ENCODE data around the gene BPHL. TPM values are rescaled to one million over a fixed set of nuclear protein-coding genes. Genes with fewer than 3 reads are reported as not detected.
A peak's percentile ranks its signal among the peaks of the same experiment; 100 is the strongest.
"Not testable (repeated sequence)": the region's sequence is repeated elsewhere in the genome, so short reads cannot be mapped to it uniquely, and the experiment has no call there.

Gene BPHL
- total and polyA plus RNA-seq, 3 experiments from 2014 or later: 6.5 to 10.7 (median 10.5) TPM

DNA sequence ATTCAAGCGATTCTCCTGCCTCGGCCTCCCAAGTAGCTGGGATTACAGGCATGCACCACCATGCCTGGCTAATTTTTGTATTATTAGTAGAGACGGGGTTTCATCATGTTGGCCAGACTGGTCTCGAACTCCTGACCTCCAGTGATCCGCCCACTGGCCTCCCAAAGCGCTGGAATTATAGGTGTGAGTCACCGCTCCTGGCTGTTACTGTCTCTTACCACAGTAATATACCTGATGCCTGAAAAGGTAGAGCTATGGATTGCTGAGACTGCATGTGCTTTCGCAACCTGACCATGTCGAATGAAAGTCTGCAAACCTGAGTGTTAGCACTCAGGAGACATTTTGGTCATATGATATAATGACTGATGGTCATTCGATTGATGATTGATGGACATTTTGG is 70.7 kb downstream of the BPHL start:
- POLR2A ChIA-PET: interaction anchor here (0.6 kb wide), 1 partner anchor 10 kb away, joined by 3 read pairs; no protein-coding TSS in a partner anchor

DNA sequence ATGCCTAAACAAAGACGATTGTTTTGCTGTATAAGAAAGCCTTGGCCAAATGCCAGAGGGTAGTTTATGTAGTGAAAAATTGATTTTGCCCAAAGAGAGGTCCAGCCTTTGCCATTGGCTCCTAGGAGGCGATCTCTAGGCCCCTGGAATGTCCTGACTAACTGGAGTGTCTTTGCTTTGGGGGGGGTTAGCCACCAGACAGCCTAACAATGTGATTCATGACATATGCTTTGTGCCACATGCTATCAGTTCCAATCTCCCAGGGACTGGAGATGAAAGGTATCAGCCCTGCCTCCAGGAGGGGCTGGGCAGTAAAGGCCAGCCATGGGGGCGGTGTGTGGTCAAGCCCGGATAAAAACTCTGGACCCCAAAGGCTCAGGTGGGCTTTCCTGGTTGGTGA is 71.5 kb downstream of the BPHL start:
- no peak overlapping the region for H3K4me3 Mint-ChIP-seq
- ChIA-PET POLR2A (no interaction called here), CTCF (interaction anchor here (1.1 kb wide), 1 partner anchor 13 kb away, joined by 4 read pairs; no protein-coding TSS in a partner anchor)
- no peaks in the 10 kb centered on the region for H3K27me3 ChIP-seq (ENCODE audit: insufficient read depth, low read length, poor library complexity, severe bottlenecking)
- no peak overlapping the region for H3K27ac Mint-ChIP-seq
- H3K9me3 ChIP-seq (ENCODE audit: low read length): no peaks in the 10 kb centered on the region
- H3K4me1 ChIP-seq (ENCODE audit: insufficient read depth, low read length): no peaks in the 10 kb centered on the region
- DNase-seq: no peak
- peaks cover 18 to 36% of the 10 kb centered on the region in 2 donors for H3K27me3 Mint-ChIP-seq
- H3K4me1 Mint-ChIP-seq: no peaks in the 10 kb centered on the region
- no peaks in the 10 kb centered on the region for H3K36me3 ChIP-seq (ENCODE audit: insufficient read depth, low read length)
- no peak overlapping the region for H3K4me3 ChIP-seq (ENCODE audit: low read length)
- H3K27ac ChIP-seq (ENCODE audit: low read depth, low read length): no peak overlapping the region
- no peaks in the 10 kb centered on the region for H3K9me3 Mint-ChIP-seq
- H3K36me3 Mint-ChIP-seq: no peaks in the 10 kb centered on the region

More for the DNA sequence above, 70.7 kb downstream of the BPHL start:
- H3K36me3 Mint-ChIP-seq; H3K36me3 ChIP-seq (ENCODE audit: insufficient read depth, low read length); H3K27ac ChIP-seq (ENCODE audit: low read depth, low read length); H3K4me3 ChIP-seq (ENCODE audit: low read length); CTCF ChIA-PET; H3K4me1 ChIP-seq (ENCODE audit: insufficient read depth, low read length); H3K9me3 ChIP-seq (ENCODE audit: low read length); H3K27me3 ChIP-seq (ENCODE audit: insufficient read depth, low read length, poor library complexity, severe bottlenecking); H3K4me3 Mint-ChIP-seq; DNase-seq; H3K4me1 Mint-ChIP-seq; H3K27ac Mint-ChIP-seq; H3K9me3 Mint-ChIP-seq: not testable (repeated sequence)
- H3K27me3 Mint-ChIP-seq: peaks cover 18 to 43% of the 10 kb centered on the region in 2 donors

DNA sequence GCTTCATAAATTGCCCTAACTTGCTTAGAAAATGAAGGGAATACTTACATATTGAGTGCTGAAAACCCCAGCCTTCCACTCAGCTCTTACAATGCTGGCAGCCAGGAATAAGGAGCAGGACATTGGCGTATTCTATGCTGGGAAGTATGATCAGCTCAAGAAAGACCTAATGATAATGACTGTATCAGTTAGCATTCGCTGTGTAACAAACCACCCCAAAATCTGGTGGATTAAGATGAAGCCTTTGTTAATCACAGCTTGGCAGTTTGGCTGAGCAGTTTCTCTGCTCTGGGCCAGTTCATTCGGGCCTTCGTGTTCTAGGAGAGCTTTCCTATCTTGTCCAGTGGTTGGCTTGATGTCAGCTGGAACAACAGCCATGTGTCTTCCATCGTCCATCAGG is 72.3 kb downstream of the BPHL start:
- H3K9me3 Mint-ChIP-seq: no peaks in the 10 kb centered on the region
- H3K27me3 Mint-ChIP-seq: peaks cover 14 to 32% of the 10 kb centered on the region in 2 donors
- no peaks in the 10 kb centered on the region for H3K36me3 ChIP-seq (ENCODE audit: insufficient read depth, low read length)
- POLR2A ChIA-PET: no interaction called here
- H3K27me3 ChIP-seq (ENCODE audit: insufficient read depth, low read length, poor library complexity, severe bottlenecking): no peaks in the 10 kb centered on the region
- peak overlapping the region in 1 of 8 donors; percentile 7 for H3K27ac Mint-ChIP-seq
- H3K27ac ChIP-seq (ENCODE audit: low read depth, low read length): no peak overlapping the region
- CTCF ChIA-PET: interaction anchor here (1.1 kb wide), 1 partner anchor 13 kb away, joined by 4 read pairs; no protein-coding TSS in a partner anchor
- no peaks in the 10 kb centered on the region for H3K4me1 Mint-ChIP-seq
- no peaks in the 10 kb centered on the region for H3K36me3 Mint-ChIP-seq
- no peaks in the 10 kb centered on the region for H3K4me1 ChIP-seq (ENCODE audit: insufficient read depth, low read length)
- H3K4me3 ChIP-seq (ENCODE audit: low read length): no peak overlapping the region
- no peak for DNase-seq
- H3K4me3 Mint-ChIP-seq: no peak overlapping the region
- H3K9me3 ChIP-seq (ENCODE audit: low read length): no peaks in the 10 kb centered on the region

DNA sequence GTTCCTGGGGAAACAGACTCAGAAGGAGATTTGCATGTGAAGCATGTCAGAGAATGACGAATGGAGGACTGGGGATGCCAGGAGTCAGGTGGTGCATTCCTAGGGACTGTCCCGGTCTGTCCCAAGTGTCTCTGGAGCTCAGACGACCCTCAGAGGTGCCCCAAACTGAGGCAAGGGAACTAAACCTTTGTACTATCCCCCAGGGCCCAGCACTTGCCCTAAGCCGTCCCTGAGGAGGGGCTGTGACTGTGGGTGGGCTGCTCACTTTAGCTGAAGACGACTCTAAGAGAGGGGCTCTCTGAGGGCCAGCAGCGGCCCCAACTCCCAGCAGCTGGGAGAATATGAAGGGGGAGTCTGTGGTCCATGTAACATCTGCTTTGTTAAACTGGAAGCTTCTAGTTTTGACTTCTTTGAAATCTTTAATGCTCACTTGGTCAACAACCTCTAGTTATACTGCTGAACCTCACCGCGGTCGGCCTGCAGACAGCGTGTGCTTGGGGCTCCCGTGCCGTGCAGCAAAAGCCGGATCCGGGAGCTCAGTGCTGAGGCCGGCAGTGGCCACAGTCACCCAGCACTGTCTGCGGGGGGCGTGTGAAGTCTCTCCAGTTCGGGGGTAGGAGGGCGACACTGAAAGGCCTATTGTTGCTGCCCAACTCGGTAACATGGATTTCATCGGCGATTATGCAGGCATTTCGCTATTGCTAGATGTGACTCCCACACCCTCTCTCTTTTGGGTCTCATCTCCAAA is 74.8 kb downstream of the BPHL start:
- Histone ChIP-seq H3K9me3 (ENCODE audit: low read length) (no peaks in the 10 kb centered on the region), H3K27ac (ENCODE audit: low read depth, low read length) (no peak overlapping the region), H3K27me3 (ENCODE audit: insufficient read depth, low read length, poor library complexity, severe bottlenecking) (no peaks in the 10 kb centered on the region), H3K36me3 (ENCODE audit: insufficient read depth, low read length) (no peaks in the 10 kb centered on the region), H3K4me3 (ENCODE audit: low read length) (no peak overlapping the region), H3K4me1 (ENCODE audit: insufficient read depth, low read length) (no peaks in the 10 kb centered on the region)
- no peak for DNase-seq
- H3K27me3 Mint-ChIP-seq: peaks cover 9 to 17% of the 10 kb centered on the region in 2 donors
- ChIA-PET CTCF (interaction anchor here (1.3 kb wide), 1 partner anchor 11 kb away, joined by 3 read pairs; no protein-coding TSS in a partner anchor), POLR2A (no interaction called here)
- no peaks in the 10 kb centered on the region for H3K4me1 Mint-ChIP-seq
- no peaks in the 10 kb centered on the region for H3K9me3 Mint-ChIP-seq
- no peak overlapping the region for H3K27ac Mint-ChIP-seq
- H3K36me3 Mint-ChIP-seq: no peaks in the 10 kb centered on the region
- no peak overlapping the region for H3K4me3 Mint-ChIP-seq

DNA sequence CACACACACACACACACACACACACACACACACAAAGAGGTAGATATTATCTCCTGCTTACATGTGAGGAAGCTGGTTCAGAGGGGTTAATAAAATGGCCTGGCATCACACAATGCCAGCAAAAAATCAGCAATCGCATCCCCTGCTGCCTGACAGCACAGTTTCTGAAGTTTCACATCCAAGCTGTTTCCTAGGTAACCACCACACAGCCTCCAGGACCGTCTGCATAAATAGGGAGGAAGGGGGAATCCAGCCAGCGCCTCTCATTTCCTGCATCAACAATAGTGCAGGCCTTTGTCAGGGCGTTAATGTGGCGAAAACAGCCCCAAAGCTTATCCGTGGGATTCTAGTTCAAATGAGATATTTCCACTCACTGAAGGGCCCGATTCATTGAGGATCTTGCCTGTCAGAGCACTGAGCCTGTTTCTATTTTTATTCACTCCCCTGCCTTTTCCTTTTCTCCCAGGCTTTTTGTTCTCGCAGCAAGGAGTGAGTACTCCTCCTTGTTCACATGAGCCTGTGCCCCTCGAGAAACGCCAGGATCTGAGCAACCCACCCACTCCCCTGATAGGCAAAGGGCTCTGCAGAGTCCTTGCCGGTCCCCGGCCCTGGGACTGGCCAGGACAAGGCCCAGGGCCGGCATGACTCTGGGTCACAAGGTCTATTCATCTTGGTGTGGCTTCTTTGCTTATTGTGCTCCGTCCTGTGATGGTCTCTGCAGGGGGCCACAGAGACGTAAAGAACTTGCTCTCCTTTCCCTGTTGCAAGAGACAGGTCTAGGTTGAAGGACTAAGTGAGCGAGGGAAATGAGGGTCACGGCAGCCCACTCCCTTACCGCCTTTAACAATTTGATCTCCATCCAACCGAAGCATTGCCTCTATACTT is 76.3 kb downstream of the BPHL start:
- Histone ChIP-seq H3K4me3 (ENCODE audit: low read length) (no peak overlapping the region), H3K4me1 (ENCODE audit: insufficient read depth, low read length) (no peaks in the 10 kb centered on the region), H3K27ac (ENCODE audit: low read depth, low read length) (peak overlapping the region; percentile 29), H3K36me3 (ENCODE audit: insufficient read depth, low read length) (no peaks in the 10 kb centered on the region), H3K9me3 (ENCODE audit: low read length) (no peaks in the 10 kb centered on the region), H3K27me3 (ENCODE audit: insufficient read depth, low read length, poor library complexity, severe bottlenecking) (no peaks in the 10 kb centered on the region)
- Mint-ChIP-seq H3K27me3 (peaks cover 5 to 17% of the 10 kb centered on the region in 2 donors), H3K9me3 (peaks cover 0 to 5% (median 2%) of the 10 kb centered on the region in 5 donors), H3K4me1 (no peaks in the 10 kb centered on the region), H3K36me3 (no peaks in the 10 kb centered on the region), H3K27ac (no peak overlapping the region), H3K4me3 (no peak overlapping the region)
- POLR2A ChIA-PET: no interaction called here
- no peak for DNase-seq
- CTCF ChIA-PET: interaction anchor here (1.3 kb wide), 1 partner anchor 9 kb away, joined by 3 read pairs; no protein-coding TSS in a partner anchor

DNA sequence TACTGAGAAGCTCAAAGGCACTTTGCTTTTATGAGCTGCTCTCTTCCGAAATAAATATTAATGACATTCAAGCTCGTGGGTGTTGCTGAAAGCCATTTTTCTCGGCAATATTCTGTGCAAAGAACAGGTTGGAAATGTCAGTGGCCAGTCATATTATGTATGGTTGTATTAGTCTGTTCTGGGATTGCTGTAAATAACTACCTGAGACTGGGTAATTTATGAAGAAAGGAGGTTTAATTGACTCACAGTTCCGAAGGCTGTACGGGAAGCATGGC is 76.8 kb downstream of the BPHL start:
- Mint-ChIP-seq H3K4me3 (no peak overlapping the region), H3K4me1 (no peaks in the 10 kb centered on the region), H3K27me3 (peaks cover 5 to 17% of the 10 kb centered on the region in 2 donors), H3K36me3 (no peaks in the 10 kb centered on the region), H3K27ac (no peak overlapping the region), H3K9me3 (peaks cover 0 to 5% (median 2%) of the 10 kb centered on the region in 5 donors)
- Histone ChIP-seq H3K27ac (ENCODE audit: low read depth, low read length) (peak overlapping the region; percentile 29), H3K9me3 (ENCODE audit: low read length) (no peaks in the 10 kb centered on the region), H3K36me3 (ENCODE audit: insufficient read depth, low read length) (no peaks in the 10 kb centered on the region), H3K4me1 (ENCODE audit: insufficient read depth, low read length) (no peaks in the 10 kb centered on the region), H3K27me3 (ENCODE audit: insufficient read depth, low read length, poor library complexity, severe bottlenecking) (no peaks in the 10 kb centered on the region), H3K4me3 (ENCODE audit: low read length) (no peak overlapping the region)
- ChIA-PET POLR2A (no interaction called here), CTCF (no interaction called here)
- no peak for DNase-seq

DNA sequence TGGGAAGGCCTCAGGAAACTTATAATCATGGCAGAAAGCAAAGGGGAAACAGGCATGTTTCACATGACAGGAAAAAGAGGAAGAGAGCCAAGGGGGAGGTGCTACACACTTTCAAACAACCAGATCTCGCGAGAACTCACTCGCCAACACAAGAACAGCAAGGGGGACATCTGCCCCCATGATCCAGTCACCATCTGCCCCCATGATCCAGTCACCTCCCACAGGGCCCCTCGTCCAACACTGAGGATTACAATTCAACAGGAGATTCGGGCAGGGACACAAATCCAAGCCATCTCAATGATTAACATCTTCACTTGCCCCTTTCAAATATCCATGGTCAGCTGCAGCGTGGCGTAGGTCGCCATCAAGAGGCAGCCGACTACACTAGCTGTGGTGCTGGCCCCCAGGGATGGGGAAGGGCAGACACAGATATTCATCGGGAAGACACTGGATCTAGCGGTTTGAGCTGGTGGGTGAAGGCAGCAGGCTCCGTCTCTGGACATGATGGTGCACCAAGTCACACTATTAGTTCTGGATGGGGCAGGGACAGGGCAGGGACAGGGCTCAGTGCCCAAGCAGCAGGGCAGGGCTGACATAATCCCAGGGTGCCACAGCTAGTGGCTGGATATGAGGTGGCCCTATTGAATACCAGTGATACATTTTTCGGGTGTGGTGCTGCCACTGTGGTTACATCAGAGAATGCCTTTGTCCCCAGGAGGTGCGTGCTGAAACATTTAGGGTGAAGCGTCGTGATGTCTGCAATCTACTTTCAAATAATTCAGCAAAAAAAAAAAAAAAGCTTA is 77.4 kb downstream of the BPHL start:
- H3K4me3 ChIP-seq (ENCODE audit: low read length): no peak overlapping the region
- peak overlapping the region; percentile 29 for H3K27ac ChIP-seq (ENCODE audit: low read depth, low read length)
- no peaks in the 10 kb centered on the region for H3K4me1 ChIP-seq (ENCODE audit: insufficient read depth, low read length)
- H3K4me1 Mint-ChIP-seq: no peaks in the 10 kb centered on the region
- no peak overlapping the region for H3K27ac Mint-ChIP-seq
- no peaks in the 10 kb centered on the region for H3K36me3 ChIP-seq (ENCODE audit: insufficient read depth, low read length)
- no peaks in the 10 kb centered on the region for H3K36me3 Mint-ChIP-seq
- ChIA-PET CTCF (no interaction called here), POLR2A (no interaction called here)
- H3K9me3 ChIP-seq (ENCODE audit: low read length): no peaks in the 10 kb centered on the region
- peaks cover 0 to 5% (median 2%) of the 10 kb centered on the region in 5 donors for H3K9me3 Mint-ChIP-seq
- H3K4me3 Mint-ChIP-seq: no peak overlapping the region
- H3K27me3 ChIP-seq (ENCODE audit: insufficient read depth, low read length, poor library complexity, severe bottlenecking): no peaks in the 10 kb centered on the region
- peaks cover 4 to 20% of the 10 kb centered on the region in 2 donors for H3K27me3 Mint-ChIP-seq
- no peak for DNase-seq
